Measurements from ENCODE around the gene CLEC3A.

The CLEC3A gene

GRCh38 chr16:78002915-78003538, 19.3 kb upstream of the CLEC3A start (continued):
- TF ChIP-seq PRDM10 (tag by site-specific recombination; IDR thresholded peaks at IDR 0.05), result peak; percentile 67; the same call in 1 of the 2 replicates
- TF ChIP-seq ZNF561 (tag by site-specific recombination; IDR thresholded peaks at IDR 0.05; ENCODE audit: borderline replicate concordance), result peak; percentile 70; the same call in 1 of the 2 replicates
- peak; percentile 40; the same call in 1 of the 2 replicates for TF ChIP-seq ZNF518A (tag by site-specific recombination; conservative IDR thresholded peaks at IDR 0.05; ENCODE audit: low read depth)
- TF ChIP-seq ZSCAN30 (tag by site-specific recombination; IDR thresholded peaks at IDR 0.05), result peak; percentile 70; the same call in 1 of the 2 replicates
- no peak for TF ChIP-seq ZNF701 (tag by site-specific recombination; IDR thresholded peaks at IDR 0.05)
- TF ChIP-seq ZNF76 (tag by site-specific recombination; IDR thresholded peaks at IDR 0.05; ENCODE audit: borderline replicate concordance, low read depth), result 0 out of 2 replicates have a peak, but pooled peaks have one; percentile 2
- peak; percentile 42; the same call in 1 of the 2 replicates for TF ChIP-seq ZNF398 (tag by site-specific recombination; IDR thresholded peaks at IDR 0.05)
- peak; percentile 48; the same call in 1 of the 2 replicates for TF ChIP-seq YY2 (tag by site-specific recombination; IDR thresholded peaks at IDR 0.05)
- TF ChIP-seq CTCF (tag by site-specific recombination; IDR thresholded peaks at IDR 0.05), result peak; percentile 81
- TF ChIP-seq ZNF660 (tag by site-specific recombination; IDR thresholded peaks at IDR 0.05), result 0 out of 2 replicates have a peak, but pooled peaks have one; percentile 40

- H3K4me3 ChIP-seq (ENCODE audit: low read depth, low read length), result no peak overlapping the region
- H3K9me3 ChIP-seq (ENCODE audit: control insufficient read depth, insufficient read depth, low read depth, low read length), result no peaks in the 10 kb centered on the region
- H3K36me3 ChIP-seq (ENCODE audit: control insufficient read depth in 2 of 2, insufficient read depth in 1 of 2, low read length in 2 of 2), result no peaks in the 10 kb centered on the region
- ChIA-PET CTCF (interaction anchor here (0.5 to 5.2 kb wide), 8 partner anchors 7 to 757 kb away, joined by 3 to 35 read pairs (median 6); partner anchors contain the start of genes CLEC3A and WWOX), POLR2A (no interaction called here)
- no peaks in the 10 kb centered on the region for H3K4me1 ChIP-seq (ENCODE audit: control insufficient read depth, insufficient read depth, low read length)
- no peak overlapping the region for H3K27ac ChIP-seq (ENCODE audit: extremely low read depth, low read depth, low read length)
- TF ChIP-seq ZBTB10 (tag by site-specific recombination; IDR thresholded peaks at IDR 0.05) (no peak), PRDM1 (tag by site-specific recombination; IDR thresholded peaks at IDR 0.05) (no peak), ZNF529 (tag by site-specific recombination; IDR thresholded peaks at IDR 0.05; ENCODE audit: insufficient replicate concordance) (no peak), TSHZ1 (tag by site-specific recombination; IDR thresholded peaks at IDR 0.05; ENCODE audit: borderline replicate concordance) (no peak)
Observed at GRCh38 chr16:78004517-78004916, 17.8 kb upstream of the CLEC3A start.
